GM18511 (cell line): ENCODE measurements around the gene RGR.

Source experiments
- ATAC-seq: cut with Tn5 transposase; IDR thresholded peaks from one replicate; pipeline ENCODE4 v1.9.1; 2021; ENCODE audit warnings: mild to moderate bottlenecking, moderate library complexity; ENCODE audit not compliant: unreplicated experiment

Gene RGR

GRCh38 chr10:84217746-84218145 is 27.1 kb upstream of the RGR start:
- ATAC-seq: no peak

DNA sequence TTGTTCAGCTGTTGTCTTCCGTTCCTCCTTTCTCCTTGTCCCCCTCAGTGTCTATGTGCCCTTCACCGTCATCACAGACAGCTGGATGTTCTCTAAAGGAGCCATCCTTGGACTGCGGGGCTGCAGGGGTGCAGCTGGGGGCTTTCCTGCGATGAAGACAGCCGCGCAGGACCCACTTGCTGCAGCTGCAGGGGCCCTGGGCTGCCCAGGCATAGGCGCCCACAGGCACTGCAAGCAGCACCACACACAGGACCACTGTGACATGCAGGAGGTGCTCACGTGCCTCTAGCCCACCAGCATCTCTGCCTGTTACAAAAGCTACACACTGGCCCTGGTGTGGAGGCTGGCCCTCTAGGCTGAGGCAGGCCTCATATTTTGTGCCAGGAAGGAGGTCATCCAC is 22.9 kb upstream of the RGR start:
- ATAC-seq: no peak

DNA sequence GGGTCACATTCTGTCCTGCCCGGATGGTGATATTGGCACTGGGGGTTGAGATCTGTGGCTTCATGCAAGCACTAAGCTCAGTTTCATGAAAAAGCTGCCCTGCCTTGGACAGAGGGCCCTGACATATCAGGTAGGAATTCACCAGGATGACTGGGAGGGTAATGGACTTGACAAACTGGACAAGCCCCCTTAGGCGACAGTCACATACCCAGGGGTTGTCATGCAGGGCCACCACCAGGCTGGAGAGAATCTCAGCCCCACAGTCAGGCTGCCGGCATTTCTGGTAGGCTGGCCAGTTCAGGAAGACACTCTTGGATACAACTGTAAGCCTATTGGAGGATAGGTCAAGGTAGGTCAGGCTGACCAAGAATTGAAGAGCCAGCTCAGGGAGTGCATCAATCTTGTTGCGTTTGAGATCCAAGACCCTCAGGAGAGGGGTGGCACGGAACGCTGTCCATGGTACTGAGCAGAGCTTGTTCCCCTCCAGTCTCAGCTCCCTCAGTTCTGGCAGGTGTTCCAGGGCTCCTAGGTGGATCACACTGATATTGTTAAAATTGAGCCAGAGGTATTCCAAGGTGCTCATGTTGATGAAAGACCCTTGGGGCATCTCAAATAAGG is 20.3 kb upstream of the RGR start:
- no peak for ATAC-seq

DNA sequence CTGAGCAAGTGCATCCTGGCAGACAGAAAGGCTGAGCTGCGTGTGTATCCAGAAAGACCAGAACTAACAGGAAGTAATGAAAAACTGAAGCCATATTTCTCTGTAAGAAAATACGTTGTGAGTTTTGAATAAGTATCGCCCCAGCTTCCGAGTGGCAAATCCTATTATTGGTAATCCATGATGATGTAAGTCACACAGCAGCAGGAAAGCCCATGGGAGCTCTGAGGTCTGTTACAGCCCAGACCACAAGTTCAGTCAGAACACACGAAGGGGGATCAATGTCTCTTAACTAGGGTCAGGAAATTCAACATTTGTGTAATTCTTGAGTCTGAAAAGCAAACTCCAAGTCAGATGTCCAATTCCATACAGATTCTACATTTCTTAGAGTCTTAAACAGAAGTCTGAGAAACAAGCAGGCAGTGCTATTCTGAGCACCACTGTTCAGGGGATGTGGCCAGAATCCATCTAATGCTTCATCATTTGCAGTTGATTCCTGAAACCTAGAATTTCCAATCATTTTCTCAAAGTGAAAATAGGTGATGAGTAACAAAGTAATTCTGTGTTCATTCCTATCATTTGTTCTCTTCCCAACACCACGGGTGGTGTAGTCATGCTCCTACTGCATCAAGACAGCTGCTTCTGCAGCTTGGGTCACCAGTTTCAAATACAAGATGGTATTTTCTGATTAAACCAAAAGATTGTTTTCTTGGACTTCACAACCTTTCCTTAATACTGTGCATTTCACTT is 19.3 kb upstream of the RGR start, which contains the start of gene LRIT2:
LRIT2 (minus strand) TSS at position 118 of the 747 bp plus-strand sequence; CDS start at position 94, 24 bp downstream.
- ATAC-seq: no peak

DNA sequence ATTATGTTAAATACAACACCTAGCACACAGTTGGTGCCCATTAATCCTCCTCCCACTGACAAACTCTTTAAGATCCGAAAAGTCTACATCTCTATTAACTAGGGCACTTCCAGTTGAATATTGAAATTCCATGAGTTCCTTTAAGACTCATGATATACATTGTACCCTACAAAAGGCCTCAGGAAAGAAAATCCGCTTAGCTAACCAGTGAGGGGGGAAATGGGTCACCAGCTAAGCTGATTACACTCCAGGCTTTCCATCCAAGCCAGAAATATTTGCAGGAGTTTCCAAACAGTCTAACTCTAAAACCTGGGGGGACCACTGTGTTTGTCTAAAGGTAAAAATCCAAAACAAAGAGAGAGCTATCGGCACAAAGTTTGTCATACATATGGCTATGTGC is 18.2 kb upstream of the RGR start:
- no peak for ATAC-seq

DNA sequence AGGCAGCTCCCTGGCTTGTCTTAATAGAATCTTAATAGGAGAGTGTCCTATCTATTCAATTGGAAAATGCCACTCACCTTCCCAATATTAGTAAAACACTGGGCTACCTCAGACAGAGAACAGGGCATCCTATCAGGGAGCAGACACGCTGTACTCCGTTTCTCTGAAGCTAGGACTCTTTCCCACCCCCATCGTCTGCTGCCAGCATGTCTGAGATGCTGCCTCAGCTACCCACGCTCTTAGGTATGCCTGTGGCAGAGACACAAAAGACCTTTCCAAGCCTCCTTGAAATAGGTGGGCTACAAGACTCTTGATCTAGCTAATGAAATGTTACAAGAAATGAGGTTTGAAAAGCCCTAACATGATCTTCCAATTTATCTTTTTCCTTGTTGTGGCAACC is 17.0 kb upstream of the RGR start:
- ATAC-seq: no peak

DNA sequence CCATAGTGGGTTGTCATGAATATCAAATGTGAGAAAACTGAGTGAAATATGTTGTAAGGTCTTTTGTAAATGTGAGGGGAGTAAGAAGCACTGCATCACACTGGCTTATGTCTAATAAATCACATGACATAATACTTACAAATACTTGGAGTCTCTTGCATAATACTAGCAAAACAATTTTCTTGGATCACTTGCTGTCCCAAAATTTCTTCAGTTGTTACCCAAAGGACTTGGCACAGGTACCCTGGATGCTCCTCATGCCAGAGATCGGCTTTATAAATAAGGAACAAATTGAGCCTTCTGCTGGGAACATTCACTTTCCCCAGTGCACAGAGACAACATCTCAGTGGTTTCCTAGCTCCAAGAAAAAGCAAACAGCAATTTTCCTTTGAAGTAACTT is 14.5 kb upstream of the RGR start:
- ATAC-seq: no peak

DNA sequence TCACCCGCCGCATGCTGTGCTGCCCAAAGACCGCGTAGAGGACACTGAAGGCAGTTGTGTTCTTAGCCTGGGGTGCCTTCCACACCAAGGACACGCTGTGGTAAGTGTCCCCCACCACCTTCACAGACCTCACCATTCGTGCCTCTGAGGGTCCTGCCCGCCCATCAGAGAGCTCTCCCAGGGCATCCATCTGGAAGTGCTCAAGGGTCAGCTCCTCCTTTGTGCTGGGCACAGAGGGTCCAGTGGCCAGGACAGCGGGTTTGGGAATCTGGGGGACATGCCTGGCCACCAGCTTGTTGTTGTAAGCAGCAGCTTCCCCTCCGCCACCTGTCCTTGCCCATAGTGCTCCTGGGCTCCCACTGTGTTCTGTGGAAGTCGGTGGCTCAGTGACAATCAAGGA is 12.5 kb upstream of the RGR start:
- no peak for ATAC-seq

GRCh38 chr10:84233940-84234339 is 10.9 kb upstream of the RGR start:
- ATAC-seq: no peak

DNA sequence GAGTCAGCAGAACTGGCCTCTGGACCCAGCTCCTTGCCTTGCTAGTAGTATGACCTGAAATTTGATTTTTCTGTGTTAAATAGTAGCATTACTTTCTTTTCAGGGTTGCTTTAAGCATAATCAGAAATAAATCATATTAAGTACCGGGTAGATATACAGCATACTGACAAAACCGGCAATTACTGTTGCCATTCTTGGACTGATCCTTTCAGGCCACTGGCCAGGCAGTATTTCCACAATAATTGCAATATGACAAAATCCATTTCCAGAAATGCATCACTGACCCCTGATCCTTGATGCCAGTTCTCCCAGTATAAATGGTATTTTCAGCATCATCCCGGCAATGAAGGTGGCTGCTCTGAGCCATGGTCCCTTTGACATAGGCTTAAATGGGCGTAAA is 10.4 kb upstream of the RGR start:
- no peak for ATAC-seq

DNA sequence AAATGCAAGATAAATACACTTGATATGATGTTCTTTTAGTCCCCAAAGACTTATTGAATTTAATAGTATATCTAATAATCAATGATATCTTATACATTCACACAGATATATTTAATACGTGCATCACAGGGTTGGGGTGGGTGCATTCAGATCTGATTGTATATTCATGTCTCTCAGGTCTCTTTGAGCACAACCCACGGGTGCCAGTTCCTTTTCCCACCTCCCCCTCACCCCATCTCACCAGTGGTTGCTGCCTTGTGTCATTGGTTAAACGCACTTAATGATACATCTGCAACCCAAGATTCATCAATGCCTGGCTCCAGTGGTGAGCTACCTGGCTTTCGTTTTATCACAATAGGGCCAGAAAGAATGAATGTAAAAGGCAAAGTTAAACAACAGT is 9.8 kb upstream of the RGR start:
- no peak for ATAC-seq

GRCh38 chr10:84236807-84237198 is 8.1 kb upstream of the RGR start:
- no peak for ATAC-seq

GRCh38 chr10:84237199-84238051 is 7.4 kb upstream of the RGR start:
- ATAC-seq: no peak

- ATAC-seq: no peak
Observed at GRCh38 chr10:84238909-84239308, 5.9 kb upstream of the RGR start.

DNA sequence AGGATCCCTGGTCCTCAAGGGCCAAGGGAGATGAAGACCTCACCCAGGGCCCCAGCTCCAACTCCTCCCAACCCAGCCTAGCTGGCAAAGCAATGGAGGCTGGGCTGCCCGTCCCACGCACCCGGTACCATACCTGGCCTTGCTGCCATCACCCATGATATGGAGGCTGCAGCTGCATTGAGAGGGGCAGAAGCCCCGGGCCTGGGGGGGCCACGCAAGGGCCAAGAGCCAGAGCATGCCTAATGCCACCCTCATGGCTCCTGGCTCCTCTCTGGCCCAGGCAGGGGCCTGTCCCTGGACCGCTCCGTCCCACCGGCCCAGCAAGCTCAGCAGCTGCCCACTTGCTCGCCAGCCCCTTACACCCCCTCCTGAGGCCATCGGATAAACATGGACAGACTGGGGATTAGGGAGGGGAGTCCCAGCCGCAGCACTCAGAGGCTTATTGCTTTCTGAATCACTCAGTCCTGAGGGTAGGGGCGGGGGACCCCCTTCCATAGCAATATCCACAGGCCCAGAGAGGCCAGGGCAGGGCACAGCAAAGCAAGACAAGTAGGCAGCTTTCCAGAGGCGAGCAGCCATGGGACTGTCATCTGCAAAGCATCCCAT is 3.6 kb upstream of the RGR start, which contains the start of gene LRIT1:
LRIT1 (minus strand) TSS at position 362 of the 606 bp plus-strand sequence; CDS start at position 255, 107 bp downstream.
- ATAC-seq: no peak

DNA sequence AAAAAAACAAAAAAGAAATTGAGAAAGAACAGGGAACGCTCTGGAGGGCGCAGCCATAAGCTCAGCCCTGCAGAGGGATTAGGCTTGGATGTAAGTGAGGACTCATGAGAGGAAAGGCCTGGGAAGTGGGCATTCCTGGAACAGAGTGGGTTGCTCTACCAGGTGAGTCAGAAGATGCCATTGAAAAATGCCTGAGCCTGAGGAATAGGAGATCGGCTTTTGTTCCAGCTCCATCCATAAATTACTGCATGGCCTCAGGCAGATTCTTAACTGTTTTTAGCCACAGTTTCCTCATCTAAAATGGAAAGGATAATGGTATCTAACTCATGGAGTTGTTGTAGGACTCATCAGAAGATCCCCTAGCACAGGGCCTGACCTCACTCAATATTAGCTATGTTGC is 1.1 kb upstream of the RGR start:
- ATAC-seq: no peak

GRCh38 chr10:84247496-84247895 is 2.6 kb downstream of the RGR start:
- ATAC-seq: no peak

- no peak for ATAC-seq
Observed at GRCh38 chr10:84248794-84249193, 3.9 kb downstream of the RGR start.

GRCh38 chr10:84254552-84255478 is 10.0 kb downstream of the RGR start:
- no peak for ATAC-seq
